ENCODE measurements around the gene PP2D1.
"Not testable (repeated sequence)": the region's sequence is repeated elsewhere in the genome, so short reads cannot be mapped to it uniquely, and the experiment has no call there.

The PP2D1 gene

GRCh38 chr3:19961960-19962359 lies 50.1 kb downstream of the PP2D1 start:
- no peak for DNase-seq

- no peak for DNase-seq
Observed at GRCh38 chr3:19960696-19961095, 51.4 kb downstream of the PP2D1 start.

- no peak for DNase-seq
Observed at GRCh38 chr3:19959505-19959904, 52.6 kb downstream of the PP2D1 start.

- not testable (repeated sequence) for DNase-seq
Observed at GRCh38 chr3:19957354-19957753, 54.7 kb downstream of the PP2D1 start.

- DNase-seq, result no peak
Observed at GRCh38 chr3:19954676-19955075, 57.4 kb downstream of the PP2D1 start.

- DNase-seq, result no peak
Observed at GRCh38 chr3:19950316-19950715, 61.7 kb downstream of the PP2D1 start.

GRCh38 chr3:19948226-19948591 lies 63.9 kb downstream of the PP2D1 start:
- no peak for DNase-seq

GRCh38 chr3:19947549-19948225 lies 64.4 kb downstream of the PP2D1 start:
- DNase-seq, result no peak

- peak; percentile 70 for DNase-seq
Observed at GRCh38 chr3:19946832-19947548, 65.1 kb downstream of the PP2D1 start, which contains the start of gene RAB5A. RAB5A (plus strand) TSS chr3:19947097; CDS start chr3:19950899, 3,802 bp downstream.

GRCh38 chr3:19945969-19946831 lies 65.9 kb downstream of the PP2D1 start:
- no peak for DNase-seq

- no peak for DNase-seq
Observed at GRCh38 chr3:19945534-19945933, 66.5 kb downstream of the PP2D1 start.

- no peak for DNase-seq
Observed at GRCh38 chr3:19940643-19941042, 71.4 kb downstream of the PP2D1 start.

GRCh38 chr3:19938295-19938627 lies 73.8 kb downstream of the PP2D1 start:
- no peak for DNase-seq

GRCh38 chr3:19937459-19938294 lies 74.4 kb downstream of the PP2D1 start:
- DNase-seq, result no peak

Data from NCI-H187 treated with DMSO at 0.1 percent for 48 hours (cell line).